Caco-2 (cell line): Measurements from ENCODE around the gene SNPH. TPM values are rescaled to one million over a fixed set of nuclear protein-coding genes. Genes with fewer than 3 reads are reported as not detected.

ENCODE experiments used
- BruUV-seq: library from RNA; stranded (reverse); fragments of 400-500 nt; replicated peaks from 2 replicates; lab custom pipeline; 2021; lab: Mats Ljungman, UMichigan
- CTCF ChIA-PET: fragments of 300-600 bp; sonication (Branson Sonifier 250); formaldehyde crosslinking; loops from one replicate; lab custom pipeline; 2022; ENCODE audit warnings: antibody characterized with exemption; lab: Charles Lee
- POLR2A ChIA-PET: fragments of 300-600 bp; sonication (Branson Sonifier 250); formaldehyde crosslinking; loops from one replicate; lab custom pipeline; 2022; ENCODE audit warnings: antibody characterized with exemption; lab: Charles Lee
- DNase-seq, 2 experiments: peaks; one replicate each; pipeline versions ENCODE4 v3.0.0 to v3.0.0-alpha.2; 2020 to 2022
- H3K27me3 ChIP-seq: replicated peaks from 2 replicates; pipeline ENCODE4 v1.6.0; 2011; ENCODE audit warnings: low read length; ENCODE audit not compliant: control insufficient read depth, insufficient read depth
- H3K36me3 ChIP-seq: 2 replicates; pipeline ENCODE4 v1.5.1; 2011; ENCODE audit warnings: low read length; ENCODE audit not compliant: control insufficient read depth, insufficient read depth
- H3K4me1 ChIP-seq: fragments of 250-450 bp; sonication (Bioruptor Pico); 2 replicates; pipeline ENCODE4 v1.5.1; 2020; ENCODE audit warnings: mild to moderate bottlenecking
- H3K4me3 ChIP-seq: 2 replicates; pipeline ENCODE4 v1.5.1; 2011; ENCODE audit warnings: low read depth, mild to moderate bottlenecking, control low read depth, low read length
- H3K9me3 ChIP-seq: fragments of 250-450 bp; sonication (Bioruptor Pico); 2 replicates; pipeline ENCODE4 v1.5.1; 2020; ENCODE audit warnings: mild to moderate bottlenecking, moderate library complexity
- H3K27ac Mint-ChIP-seq: one replicate; pipeline ENCODE4 v1.8.0; 2022; ENCODE audit warnings: mixed read lengths; ENCODE audit not compliant: unreplicated experiment
- H3K27me3 Mint-ChIP-seq: one replicate; pipeline ENCODE4 v1.8.0; 2022; ENCODE audit warnings: mixed read lengths; ENCODE audit not compliant: insufficient read depth, unreplicated experiment
- H3K36me3 Mint-ChIP-seq: one replicate; pipeline ENCODE4 v1.8.0; 2022; ENCODE audit warnings: mild to moderate bottlenecking, mixed read lengths; ENCODE audit not compliant: insufficient read depth, unreplicated experiment
- H3K4me1 Mint-ChIP-seq: one replicate; pipeline ENCODE4 v1.8.0; 2022; ENCODE audit warnings: low read depth, mixed read lengths; ENCODE audit not compliant: unreplicated experiment
- H3K4me3 Mint-ChIP-seq: one replicate; pipeline ENCODE4 v1.8.0; 2022; ENCODE audit warnings: mild to moderate bottlenecking, moderate library complexity, mixed read lengths; ENCODE audit not compliant: unreplicated experiment
- H3K9me3 Mint-ChIP-seq: one replicate; pipeline ENCODE4 v1.8.0; 2022; ENCODE audit warnings: mixed read lengths; ENCODE audit not compliant: unreplicated experiment
- intact Hi-C: fragments of 100-400 bp; cut with micrococcal nuclease; formaldehyde crosslinking; loops from one replicate; pipeline ENCODE4 v1.10.0; 2022; ENCODE audit not compliant: unreplicated experiment
- total RNA-seq: library from RNA; stranded (reverse); gene quantifications from 2 replicates; pipeline ENCODE4 v1.2.3, GENCODE V29; 2022
- TF ChIP-seq, protein P1 (sequence below), 2 experiments: fragments of 200-600 bp in 1 of 2; IDR thresholded peaks; 1 replicate in 1 of 2; 2 replicates in 1 of 2; pipeline versions ENCODE4 v1.5.1 to v1.8.0; 2011 to 2022; ENCODE audit warnings: antibody characterized with exemption in 1 of 2, control low read depth in 1 of 2, inconsistent platforms in 1 of 2, low read depth in 1 of 2, low read length in 1 of 2, mild to moderate bottlenecking in 1 of 2, moderate library complexity in 1 of 2; ENCODE audit not compliant: insufficient read depth in 1 of 2, severe bottlenecking in 1 of 2, unreplicated experiment in 1 of 2

Gene SNPH
- total RNA-seq, 1 experiment from 2014 or later: 0.36 TPM

DNA sequence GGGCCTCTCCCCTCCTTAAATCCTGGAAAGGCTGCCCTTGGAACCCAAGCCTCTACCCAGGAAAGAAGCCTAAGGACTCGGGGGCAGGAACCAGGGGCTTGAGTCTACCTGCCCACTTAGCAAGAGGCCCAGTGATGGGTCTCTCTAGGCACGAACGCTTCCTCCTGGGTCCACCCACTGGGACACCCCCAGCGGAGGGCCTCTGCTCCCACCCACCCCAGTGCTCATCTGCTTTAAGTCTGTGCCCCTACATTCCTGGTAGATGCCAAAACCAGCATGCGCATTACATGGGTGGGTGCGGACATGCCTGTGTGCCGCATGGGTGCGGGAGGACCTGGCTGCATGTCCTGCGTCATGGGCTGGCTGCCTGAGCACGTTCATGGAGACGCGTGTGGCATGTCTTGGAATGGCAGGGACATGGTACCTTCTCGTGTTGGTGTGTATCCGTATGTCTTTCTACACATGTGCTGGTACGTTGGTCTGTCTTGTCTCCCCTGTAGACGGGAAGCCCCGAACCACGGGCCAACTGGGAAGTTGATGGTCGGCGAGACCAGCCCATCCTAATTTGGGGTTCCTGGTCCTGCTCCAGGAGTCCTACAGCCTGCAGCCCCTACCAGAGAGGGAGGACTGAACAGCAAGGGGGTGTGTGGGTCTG lies 29.3 kb downstream of the SNPH start:
- DNase-seq: no peak
- H3K4me3 Mint-ChIP-seq: no peak overlapping the region
- no TSS peak for BruUV-seq
- no peaks in the 10 kb centered on the region for H3K27me3 ChIP-seq
- no peaks in the 10 kb centered on the region for H3K4me1 Mint-ChIP-seq
- no peaks in the 10 kb centered on the region for H3K36me3 Mint-ChIP-seq
- H3K4me1 ChIP-seq: no peaks in the 10 kb centered on the region
- H3K27me3 Mint-ChIP-seq: peaks cover 11% of the 10 kb centered on the region
- no peaks in the 10 kb centered on the region for H3K36me3 ChIP-seq
- no peaks in the 10 kb centered on the region for H3K9me3 Mint-ChIP-seq
- ChIA-PET POLR2A (no interaction called here), CTCF (no interaction called here)
- no peak overlapping the region for H3K4me3 ChIP-seq
- TF ChIP-seq, protein P1, sequence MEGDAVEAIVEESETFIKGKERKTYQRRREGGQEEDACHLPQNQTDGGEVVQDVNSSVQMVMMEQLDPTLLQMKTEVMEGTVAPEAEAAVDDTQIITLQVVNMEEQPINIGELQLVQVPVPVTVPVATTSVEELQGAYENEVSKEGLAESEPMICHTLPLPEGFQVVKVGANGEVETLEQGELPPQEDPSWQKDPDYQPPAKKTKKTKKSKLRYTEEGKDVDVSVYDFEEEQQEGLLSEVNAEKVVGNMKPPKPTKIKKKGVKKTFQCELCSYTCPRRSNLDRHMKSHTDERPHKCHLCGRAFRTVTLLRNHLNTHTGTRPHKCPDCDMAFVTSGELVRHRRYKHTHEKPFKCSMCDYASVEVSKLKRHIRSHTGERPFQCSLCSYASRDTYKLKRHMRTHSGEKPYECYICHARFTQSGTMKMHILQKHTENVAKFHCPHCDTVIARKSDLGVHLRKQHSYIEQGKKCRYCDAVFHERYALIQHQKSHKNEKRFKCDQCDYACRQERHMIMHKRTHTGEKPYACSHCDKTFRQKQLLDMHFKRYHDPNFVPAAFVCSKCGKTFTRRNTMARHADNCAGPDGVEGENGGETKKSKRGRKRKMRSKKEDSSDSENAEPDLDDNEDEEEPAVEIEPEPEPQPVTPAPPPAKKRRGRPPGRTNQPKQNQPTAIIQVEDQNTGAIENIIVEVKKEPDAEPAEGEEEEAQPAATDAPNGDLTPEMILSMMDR (IDR thresholded peaks at IDR 0.05; ENCODE audit: insufficient read depth in 1 of 2, low read depth in 1 of 2, low read length in 1 of 2, severe bottlenecking in 1 of 2, unreplicated experiment in 1 of 2): no peak
- no peak overlapping the region for H3K27ac Mint-ChIP-seq
- H3K9me3 ChIP-seq: no peaks in the 10 kb centered on the region
- intact Hi-C loops: no loop called here

DNA sequence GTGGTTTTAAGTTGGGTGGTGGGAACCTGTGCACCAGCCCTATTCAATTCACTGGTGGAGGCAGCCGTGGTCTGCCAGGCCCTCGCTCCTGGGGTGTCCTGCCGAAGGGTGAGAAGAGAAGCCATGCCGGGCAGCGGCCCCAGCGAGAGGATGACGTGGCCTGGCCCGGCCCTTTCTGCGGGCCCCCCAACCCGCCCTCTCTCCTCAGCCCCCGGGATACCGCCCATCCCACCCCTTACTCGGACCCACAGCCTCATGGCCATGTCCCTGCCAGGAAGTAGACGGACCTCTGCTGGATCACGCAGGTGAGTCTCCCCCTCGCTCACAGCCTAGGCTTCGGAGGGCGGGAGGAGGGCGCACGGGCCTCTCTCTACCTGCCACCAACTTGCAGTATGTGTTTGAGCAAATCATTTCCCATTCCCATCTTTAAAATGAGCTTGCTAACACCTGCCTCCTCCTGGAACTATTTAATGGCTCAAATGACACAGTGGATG lies 30.1 kb downstream of the SNPH start:
- CTCF ChIA-PET: interaction anchor here (0.6 kb wide), 1 partner anchor 990 kb away, joined by 3 read pairs; no protein-coding TSS in a partner anchor
- H3K4me3 Mint-ChIP-seq: no peak overlapping the region
- H3K36me3 Mint-ChIP-seq: no peaks in the 10 kb centered on the region
- Histone ChIP-seq H3K4me3 (no peak overlapping the region), H3K36me3 (no peaks in the 10 kb centered on the region), H3K27me3 (no peaks in the 10 kb centered on the region), H3K4me1 (no peaks in the 10 kb centered on the region), H3K9me3 (no peaks in the 10 kb centered on the region)
- BruUV-seq: no TSS peak
- POLR2A ChIA-PET: no interaction called here
- no peaks in the 10 kb centered on the region for H3K4me1 Mint-ChIP-seq
- intact Hi-C loops: no loop called here
- H3K27ac Mint-ChIP-seq: no peak overlapping the region
- peaks cover 13% of the 10 kb centered on the region for H3K27me3 Mint-ChIP-seq
- DNase-seq: no peak
- TF ChIP-seq, protein P1 (IDR thresholded peaks at IDR 0.05; ENCODE audit: insufficient read depth in 1 of 2, low read depth in 1 of 2, low read length in 1 of 2, severe bottlenecking in 1 of 2, unreplicated experiment in 1 of 2): no peak
- no peaks in the 10 kb centered on the region for H3K9me3 Mint-ChIP-seq

DNA sequence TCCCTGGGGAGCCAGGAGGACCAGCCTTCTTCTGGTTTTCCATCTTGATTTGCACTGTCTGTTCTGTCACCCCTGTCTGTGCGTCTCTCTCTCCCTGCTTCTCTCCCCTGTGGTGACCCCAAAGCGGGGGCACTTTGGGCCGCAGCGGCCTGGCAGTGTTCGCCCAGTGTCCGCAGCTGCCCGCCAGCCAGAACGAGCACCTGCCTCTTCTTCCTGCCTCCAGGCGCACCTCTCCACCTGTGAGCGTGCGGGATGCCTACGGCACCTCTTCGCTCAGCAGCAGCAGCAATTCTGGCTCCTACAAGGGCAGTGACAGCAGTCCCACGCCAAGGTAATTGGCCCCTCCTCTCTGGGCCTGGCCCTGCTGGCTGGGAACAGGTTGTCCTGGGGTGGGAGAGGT lies 30.8 kb downstream of the SNPH start:
- intact Hi-C loops: no loop called here
- peaks cover 13% of the 10 kb centered on the region for H3K27me3 Mint-ChIP-seq
- BruUV-seq: no TSS peak

More for the DNA sequence above, 30.8 kb downstream of the SNPH start:
- H3K9me3 Mint-ChIP-seq: no peaks in the 10 kb centered on the region
- CTCF ChIA-PET: no interaction called here
- POLR2A ChIA-PET: no interaction called here
- DNase-seq: no peak
- no peak overlapping the region for H3K4me3 Mint-ChIP-seq
- no peaks in the 10 kb centered on the region for H3K4me1 Mint-ChIP-seq
- H3K27ac Mint-ChIP-seq: no peak overlapping the region
- no peaks in the 10 kb centered on the region for H3K36me3 ChIP-seq
- no peaks in the 10 kb centered on the region for H3K9me3 ChIP-seq
- H3K4me3 ChIP-seq: no peak overlapping the region
- no peaks in the 10 kb centered on the region for H3K36me3 Mint-ChIP-seq
- H3K4me1 ChIP-seq: no peaks in the 10 kb centered on the region
- TF ChIP-seq, protein P1 (IDR thresholded peaks at IDR 0.05; ENCODE audit: insufficient read depth in 1 of 2, low read depth in 1 of 2, low read length in 1 of 2, severe bottlenecking in 1 of 2, unreplicated experiment in 1 of 2): no peak
- no peaks in the 10 kb centered on the region for H3K27me3 ChIP-seq
